Right renal cortex interstitium (tissue), 3 donors: ENCODE data around the gene CDK8. TPM values are rescaled to one million over a fixed set of nuclear protein-coding genes. Genes with fewer than 3 reads are reported as not detected.

ENCODE experiments used
- DNase-seq, 3 donors: peaks; one replicate each; pipeline ENCODE4 v3.0.0-alpha.2; 2013; ENCODE audit warnings: low read depth in 3 of 3, low spot score in 2 of 3
- polyA plus RNA-seq, 3 donors: library from polyadenylated mRNA; unstranded; fragments of 120-200 nt; gene quantifications; one replicate each; pipeline ENCODE4 v1.2.1, GENCODE V29; 2013; ENCODE audit not compliant: insufficient read length in 3 of 3

Gene CDK8
- 10 to 100 TPM; 21.5 to 23.5 (median 22.5) TPM for polyA plus RNA-seq

DNA sequence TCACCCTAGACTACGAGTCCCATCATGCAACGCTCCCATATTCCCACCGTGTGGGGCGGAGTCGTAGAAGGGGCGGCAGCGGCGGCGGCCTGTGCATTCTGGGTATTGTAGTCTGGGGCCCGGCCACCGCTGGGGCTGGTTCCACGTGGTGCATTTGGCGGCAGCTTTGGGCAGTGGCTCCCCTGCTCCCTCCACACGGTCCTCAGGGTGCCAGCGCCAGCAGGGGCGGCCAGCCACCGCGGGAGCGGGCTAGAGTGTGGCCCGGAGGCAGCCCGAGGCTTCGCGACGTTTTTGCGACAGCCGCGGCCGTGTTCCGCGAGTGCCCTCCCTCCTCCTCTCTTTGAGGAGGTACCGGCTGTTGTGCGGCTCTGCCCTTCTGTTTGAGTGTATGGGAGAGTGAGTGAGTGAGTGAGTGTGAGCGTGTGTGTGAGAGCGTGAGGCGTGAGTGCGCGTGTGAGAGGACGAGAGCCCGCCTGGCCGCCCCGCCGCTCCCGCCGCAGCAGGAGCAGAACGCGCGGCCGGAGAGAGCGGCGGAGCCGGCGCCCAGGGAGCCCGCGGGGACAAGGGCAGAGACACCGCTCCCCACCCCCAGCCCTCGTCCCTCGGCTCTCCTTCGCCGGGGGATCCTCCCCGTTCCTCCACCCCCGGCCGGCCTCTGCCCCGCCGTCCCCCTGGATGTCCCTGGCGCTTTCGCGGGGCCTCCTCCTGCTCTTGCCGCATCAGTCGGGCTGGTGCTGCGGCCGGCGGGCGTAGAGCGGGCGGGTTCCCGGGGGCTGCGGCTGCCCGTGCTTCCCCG, at the start of gene CDK8:
TSS of gene CDK8 (plus strand) at position 343 of the 796 bp plus-strand sequence. CDS start 513 bp downstream, outside the sequence.
- peak; percentile 84 to 92 (median 91) for DNase-seq

DNA sequence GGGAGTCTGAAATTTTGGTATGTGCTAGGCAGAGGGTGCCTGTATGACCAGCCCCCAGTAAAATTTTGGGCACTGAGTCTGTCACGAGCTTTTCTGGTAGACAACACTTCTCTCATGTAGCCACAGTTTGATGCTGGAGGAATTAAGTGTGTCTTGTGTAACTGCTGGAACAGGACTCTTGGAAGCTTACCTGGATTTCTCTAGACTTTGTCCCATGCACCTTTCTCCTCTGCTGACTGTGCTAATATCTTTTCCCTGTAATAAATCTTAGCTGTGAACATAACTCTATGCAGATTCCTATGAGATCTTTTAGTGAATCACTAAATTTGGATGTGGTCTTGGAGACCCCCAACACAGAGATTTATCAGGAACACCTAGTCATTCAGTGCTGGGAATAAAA, 45.6 kb upstream of the CDK8 start:
- no peak for DNase-seq

- DNase-seq, result no peak
Observed at GRCh38 chr13:26213345-26213744, 40.6 kb upstream of the CDK8 start.

DNA sequence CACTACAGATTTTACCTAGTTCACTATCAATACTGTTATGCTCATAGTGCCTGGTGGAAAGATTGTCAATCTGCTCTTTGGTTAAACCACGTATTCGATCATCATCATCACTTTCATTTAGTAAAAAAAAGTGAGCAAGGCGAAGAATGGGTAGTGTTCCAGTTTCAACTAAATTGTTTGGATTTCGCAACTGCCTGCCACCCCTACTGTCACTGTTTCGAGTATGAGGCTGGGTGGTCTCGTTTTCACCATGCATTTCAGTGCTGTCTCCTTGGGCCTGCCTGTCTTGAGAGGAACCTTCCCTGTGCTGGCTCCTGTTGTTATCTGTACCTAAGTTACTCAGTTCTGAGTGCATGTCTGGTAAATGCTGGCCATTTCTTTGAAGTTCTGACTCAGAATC, 39.9 kb upstream of the CDK8 start:
- DNase-seq, result no peak

DNA sequence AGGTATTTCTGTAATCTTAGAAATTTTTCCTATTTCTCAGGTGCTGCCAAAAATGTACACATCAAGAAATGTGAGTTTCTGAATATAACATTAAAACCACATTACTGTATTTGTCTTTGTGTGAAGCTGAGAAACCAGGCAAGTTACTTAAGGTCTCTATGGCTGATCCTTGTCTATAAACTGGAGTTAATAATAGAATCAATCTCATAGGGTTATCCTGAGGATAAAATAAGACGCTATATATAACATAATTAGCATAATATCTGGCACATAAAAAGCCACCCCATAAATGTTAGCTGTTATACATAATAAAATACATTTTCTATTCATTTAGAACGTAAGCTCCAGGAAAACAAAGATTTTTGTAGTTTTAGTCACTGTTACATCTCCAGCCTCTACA, 37.9 kb upstream of the CDK8 start:
- no peak for DNase-seq

DNA sequence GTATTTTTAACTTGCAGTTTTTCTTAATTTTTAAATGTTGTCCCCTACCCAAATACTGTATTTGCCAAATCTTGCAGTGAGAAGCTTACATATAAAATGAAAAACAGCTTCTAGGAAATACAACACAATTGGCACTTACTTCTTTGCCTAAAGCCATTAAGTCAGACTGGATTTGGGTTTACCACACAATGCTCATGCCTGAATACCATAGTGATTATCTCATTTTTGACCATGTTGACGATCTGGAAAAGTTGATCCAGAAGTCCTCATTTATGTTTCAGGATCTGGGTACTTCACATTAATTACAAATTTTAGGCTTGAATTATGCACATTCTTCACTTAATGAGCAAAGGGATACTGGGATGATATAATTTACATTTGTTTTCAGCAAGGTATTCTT, 34.2 kb upstream of the CDK8 start:
- DNase-seq, result no peak

DNA sequence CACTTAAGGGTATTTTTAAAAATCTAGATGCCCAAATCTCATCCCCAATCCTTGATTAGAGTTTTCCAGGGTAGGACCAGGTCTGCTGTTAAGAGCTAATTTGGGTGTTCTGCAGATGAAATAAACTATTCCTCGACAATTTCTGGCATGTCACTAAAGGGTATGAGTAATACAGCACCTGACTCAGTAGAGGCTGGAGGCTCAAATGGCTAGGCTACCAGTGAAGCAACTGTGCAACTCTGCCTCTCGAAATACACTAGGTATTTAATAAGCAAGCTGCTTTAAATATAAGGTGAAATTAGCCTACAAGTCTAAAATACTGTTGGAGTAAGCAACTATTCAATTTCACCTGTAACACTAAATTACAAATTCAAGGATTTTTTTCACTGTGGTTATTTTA, 33.4 kb upstream of the CDK8 start:
- no peak for DNase-seq

DNA sequence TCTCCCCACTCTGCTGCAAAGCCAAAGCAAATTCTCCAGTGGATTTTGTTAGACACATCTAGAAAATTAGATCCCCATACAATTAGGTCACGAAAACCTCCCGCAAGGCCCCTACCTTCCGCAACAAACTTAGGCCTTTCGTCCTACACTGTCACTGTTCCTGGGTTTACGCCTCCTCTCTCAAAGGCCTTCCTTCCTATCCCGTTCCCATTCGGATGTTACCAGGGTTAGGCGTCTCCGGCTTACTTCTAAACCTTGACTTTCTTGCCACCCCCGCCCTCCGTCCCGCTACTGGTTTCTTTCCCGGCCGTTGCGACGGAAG, 32.6 kb upstream of the CDK8 start:
- DNase-seq, result no peak

DNA sequence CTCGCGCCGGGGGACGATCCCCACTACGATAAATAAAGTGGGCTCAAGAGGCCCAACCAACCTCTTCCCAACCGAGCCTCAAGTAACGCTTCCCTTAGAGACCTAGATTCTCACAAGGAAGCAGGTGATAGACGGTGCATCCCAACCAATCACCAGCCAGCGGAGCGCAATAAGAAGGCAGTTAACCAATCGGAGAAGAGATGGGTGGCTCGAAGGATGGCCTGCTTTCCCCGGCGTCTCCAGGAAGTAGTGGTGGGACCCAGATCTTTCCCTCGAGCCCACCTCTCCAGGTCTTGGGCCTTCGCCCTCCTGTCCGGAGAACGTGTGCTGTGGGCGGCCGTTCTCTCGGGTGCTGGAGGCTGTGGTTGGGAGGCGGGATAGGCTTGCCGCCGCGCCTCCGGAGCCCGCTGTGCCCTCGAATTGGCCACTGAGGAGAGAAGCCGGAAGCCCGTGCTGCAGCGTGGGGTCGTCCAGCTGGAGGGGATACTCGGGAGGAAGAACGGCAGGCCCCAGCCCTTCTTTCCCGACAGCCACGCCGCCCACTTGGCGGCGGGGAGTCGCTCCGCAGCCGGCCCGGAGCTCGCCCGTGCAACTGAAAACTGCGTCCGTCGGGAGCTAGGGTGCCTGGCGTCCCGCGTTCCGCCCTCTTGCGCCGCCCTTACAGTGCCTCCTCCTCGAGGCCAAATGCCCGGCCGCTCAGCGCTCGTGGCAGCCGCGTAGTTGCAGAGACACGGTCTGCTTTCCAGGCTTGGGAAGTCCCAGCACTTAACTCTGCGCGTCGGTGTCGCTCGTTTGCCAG, 32.0 kb upstream of the CDK8 start, which contains the start of gene RNF6:
TSS of gene RNF6 (minus strand) at position 594 of the 799 bp plus-strand sequence. CDS start 2,665 bp downstream, outside the sequence.
- peak; percentile 94 to 97 (median 96) for DNase-seq

DNA sequence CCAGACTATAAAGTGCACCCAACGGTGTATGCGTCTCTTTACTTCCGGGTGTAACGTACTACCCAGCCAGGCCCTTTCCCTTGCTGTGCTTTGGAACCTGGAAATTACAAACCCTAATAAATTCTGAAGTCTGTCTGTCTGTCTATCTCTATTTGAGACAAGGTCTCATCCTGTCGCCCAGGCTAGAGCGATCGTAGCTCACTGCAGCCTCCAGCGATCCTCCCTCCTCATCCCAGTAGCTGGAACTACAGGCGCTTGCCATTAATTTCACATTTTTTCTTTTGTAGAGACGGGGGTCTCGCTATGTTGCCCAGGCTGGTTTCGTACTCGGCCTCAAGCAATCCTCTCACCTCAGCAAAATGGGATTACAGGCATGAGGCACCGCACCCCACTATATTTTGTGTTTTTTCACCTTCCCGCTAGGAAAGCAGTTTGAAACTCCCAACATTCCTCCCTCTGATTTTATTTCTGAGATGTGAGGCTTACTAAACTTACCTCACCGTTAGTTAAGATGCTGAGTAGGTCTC, 31.3 kb upstream of the CDK8 start:
- DNase-seq, result peak in 1 of 3 donors; percentile 55

DNA sequence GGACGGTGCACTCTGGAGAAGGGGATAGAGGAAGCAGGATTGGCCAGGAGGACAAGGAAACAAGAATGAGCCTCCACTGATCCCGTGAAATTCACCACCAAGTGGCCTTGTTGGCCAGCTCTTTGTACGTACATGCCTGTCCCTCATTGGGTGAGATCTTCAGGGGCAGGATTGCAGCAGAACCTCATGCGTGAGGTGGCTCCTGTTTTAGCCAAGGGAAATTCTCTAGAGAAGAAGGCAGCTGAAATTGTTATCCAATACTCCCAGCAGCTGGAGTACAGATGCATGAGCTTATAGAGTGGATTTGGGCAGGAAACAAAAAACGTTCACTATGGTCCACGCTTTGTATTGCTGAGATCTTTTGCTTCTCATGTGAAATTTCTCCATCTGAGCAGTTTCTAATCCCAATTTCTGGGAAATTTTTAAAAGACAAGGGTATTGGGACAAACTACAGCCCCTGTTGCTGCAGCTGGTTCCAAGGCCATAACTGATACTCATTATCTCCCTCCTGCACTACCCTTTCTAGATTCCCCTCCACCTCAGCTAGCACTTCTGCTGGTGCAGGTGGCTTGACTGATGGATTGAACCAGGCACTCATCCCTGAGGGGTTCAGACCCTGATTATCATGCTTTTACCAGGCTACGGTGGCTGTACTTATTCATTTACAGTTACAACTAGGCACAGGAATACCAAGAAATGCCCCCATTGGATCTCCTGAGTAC, 27.9 kb upstream of the CDK8 start:
- no peak for DNase-seq

DNA sequence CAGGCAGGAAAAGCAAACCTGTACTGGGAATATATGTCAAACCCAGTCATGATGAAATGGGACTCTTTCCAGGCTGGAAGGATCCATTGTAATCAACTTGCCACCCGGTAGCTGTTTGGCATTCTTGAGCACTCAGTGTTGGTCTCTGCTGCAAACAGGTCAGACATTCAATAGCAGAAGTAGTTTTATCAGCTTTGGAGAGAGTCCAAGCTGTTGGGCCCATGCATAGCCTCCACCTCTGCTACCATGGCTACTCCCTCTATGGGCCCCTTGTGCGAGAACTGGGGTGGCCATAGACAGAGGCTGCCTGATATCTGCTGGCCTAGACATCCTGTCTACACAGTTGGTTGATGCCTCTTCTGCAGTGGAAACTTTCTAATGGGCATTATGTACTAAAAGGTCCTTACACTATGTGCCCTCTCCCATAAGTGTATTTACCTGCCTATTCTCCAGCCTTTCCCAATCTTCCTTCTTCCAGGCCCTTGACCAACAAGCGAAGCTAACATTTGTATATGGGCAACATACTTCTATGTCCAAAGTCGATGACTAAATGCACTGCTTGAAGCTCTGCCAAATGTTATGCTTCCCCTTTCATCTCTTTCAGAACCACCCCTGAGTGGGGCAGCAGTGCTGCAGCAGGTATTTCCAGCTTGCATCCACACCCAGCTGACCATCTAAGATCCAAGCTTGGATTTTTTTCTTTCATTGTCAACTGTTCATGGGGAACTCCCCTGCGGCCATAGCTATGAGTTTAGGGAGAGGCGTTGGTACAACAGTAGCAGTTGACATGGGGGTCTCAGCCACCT, 26.6 kb upstream of the CDK8 start:
- no peak for DNase-seq

DNA sequence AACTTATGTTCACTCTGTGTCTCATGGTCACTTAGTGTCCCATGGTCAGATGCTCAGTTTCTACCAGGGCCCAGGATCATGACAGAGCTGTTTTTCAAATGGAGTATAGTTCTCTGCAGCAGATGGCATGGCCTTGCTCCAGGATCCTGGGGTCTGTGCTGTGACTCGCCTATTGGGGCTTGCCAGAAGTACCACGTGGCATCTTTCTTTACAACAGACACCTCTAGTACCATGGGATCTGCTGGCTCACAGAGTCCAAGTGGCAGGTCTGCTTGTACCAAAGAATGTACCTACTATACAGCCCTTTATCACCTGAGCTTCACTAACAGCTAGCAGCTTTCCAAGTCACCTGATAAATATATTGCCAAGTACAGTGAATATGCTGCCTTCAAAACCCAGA, 25.8 kb upstream of the CDK8 start:
- DNase-seq, result no peak

DNA sequence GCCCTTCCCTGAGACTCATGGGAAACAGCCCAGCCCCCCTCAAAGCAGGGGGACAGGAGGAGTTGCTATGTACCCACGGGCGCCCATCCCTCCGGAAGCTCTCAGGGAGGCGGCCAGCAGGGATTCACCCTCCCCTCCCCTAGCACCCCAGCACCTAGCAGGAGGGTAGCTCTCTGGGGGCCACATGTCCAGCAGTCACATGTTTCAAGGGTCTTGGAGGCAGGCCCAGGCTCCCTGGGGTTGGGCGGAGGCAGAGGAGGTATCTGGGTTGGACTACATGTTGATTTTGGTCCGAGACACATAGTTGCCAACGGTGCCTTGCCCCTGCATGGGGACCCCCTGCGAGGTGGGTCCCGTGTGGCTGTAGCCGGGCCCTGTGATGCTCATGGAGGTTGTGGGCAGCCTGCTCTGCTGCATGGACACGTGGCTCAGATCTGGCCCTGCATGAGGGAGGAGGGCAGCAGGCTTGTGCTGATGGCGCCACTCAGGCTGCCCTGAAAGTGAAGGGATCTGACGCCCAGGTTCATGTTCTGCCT, 24.8 kb upstream of the CDK8 start:
- no peak for DNase-seq

DNA sequence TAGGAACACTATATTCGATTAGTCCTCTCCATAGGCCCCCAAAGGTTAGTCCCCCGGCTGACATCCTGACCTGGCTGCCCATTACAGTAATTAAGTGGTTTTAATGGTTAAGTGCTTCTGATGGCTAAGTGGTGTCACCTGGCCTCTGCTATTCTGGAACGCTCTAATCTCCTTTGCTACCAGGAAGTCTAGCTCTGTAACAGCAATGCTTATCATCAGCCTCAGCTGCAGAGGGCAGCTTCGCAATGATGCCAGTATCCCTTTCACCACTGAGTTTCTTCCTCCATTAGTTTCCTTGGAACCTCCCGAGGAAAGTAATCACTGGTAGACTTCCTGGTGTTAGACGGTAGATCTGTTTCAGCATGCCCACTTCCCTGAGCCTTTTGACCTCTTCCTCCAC, 23.2 kb upstream of the CDK8 start:
- no peak for DNase-seq

DNA sequence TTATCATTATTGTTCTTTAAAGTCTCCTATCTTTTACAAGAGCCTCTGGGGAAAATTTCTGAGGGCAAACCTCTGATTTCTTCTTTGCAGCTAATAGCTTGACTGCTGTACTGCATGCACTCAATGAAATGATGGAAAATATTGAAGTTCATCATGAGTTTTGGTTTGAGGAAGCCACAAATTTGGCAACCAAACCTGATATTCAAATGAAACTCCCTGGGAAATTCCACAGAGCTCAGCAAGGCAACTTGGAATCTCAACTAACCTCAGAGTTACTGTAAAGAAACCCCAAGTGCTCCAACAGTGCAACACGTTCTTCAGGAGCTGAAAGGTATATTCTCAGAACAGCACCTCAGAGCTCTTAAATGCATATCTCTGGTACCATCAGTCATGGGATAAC, 17.6 kb upstream of the CDK8 start:
- DNase-seq, result no peak

GRCh38 chr13:26246154-26246553, 7.8 kb upstream of the CDK8 start:
- DNase-seq, result no peak

GRCh38 chr13:26247011-26247410, 6.9 kb upstream of the CDK8 start:
- DNase-seq, result no peak

DNA sequence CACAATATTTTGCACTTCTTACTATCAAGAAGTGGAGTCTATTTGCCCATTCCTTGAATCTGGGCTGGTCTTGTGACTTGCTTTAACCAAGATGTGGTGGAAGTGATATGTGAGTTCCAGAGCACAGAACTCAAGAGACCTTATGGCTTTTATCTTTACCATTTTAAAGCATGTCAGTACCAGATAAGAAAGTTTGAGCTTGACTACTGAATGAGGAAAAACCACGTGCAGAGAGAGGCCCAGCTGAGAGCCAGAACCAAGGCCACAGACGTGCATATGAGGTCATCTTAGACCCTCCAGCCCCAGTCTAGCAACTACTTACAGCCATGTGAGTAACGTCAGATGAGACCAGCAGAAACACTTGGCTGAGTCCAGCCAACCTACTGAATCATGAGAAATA, 6.3 kb upstream of the CDK8 start:
- no peak for DNase-seq

GRCh38 chr13:26249551-26249950, 4.4 kb upstream of the CDK8 start:
- DNase-seq, result no peak
